Measurements from ENCODE around the gene DDX24. TPM values are rescaled to one million over a fixed set of nuclear protein-coding genes. Genes with fewer than 3 reads are reported as not detected.

The DDX24 gene
- total RNA-seq, 1 experiment from 2014 or later, result 174 TPM

- ChIA-PET CTCF (interaction anchor here (0.6 to 2.8 kb wide), 18 partner anchors 12 to 1190 kb away, joined by 3 to 15 read pairs (median 6); partner anchors contain the start of genes CLMN and IFI27), POLR2A (interaction anchor here (1.7 kb wide), 1 partner anchor 49 kb away, joined by 5 read pairs; the partner anchor contains the start of genes DDX24 and IFI27L1)
- H3K4me3 Mint-ChIP-seq, result peak overlapping the region; percentile 75
Measured at GRCh38 chr14:94129758-94130414, 48.9 kb upstream of the DDX24 start.

More at GRCh38 chr14:94129758-94130414, 48.9 kb upstream of the DDX24 start:
- DNase-seq (ENCODE audit: low spot score) (no peak), ATAC-seq (peak; percentile 29; the same call in 1 of the 2 replicates)
- Mint-ChIP-seq H3K9me3 (peaks cover 4% of the 10 kb centered on the region), H3K4me1 (peaks cover 11% of the 10 kb centered on the region), H3K36me3 (peaks cover under 1% of the 10 kb centered on the region), H3K27ac (peak overlapping the region; percentile 86), H3K27me3 (ENCODE audit: low read depth) (peaks cover 9% of the 10 kb centered on the region)
- TF ChIP-seq, protein P1, sequence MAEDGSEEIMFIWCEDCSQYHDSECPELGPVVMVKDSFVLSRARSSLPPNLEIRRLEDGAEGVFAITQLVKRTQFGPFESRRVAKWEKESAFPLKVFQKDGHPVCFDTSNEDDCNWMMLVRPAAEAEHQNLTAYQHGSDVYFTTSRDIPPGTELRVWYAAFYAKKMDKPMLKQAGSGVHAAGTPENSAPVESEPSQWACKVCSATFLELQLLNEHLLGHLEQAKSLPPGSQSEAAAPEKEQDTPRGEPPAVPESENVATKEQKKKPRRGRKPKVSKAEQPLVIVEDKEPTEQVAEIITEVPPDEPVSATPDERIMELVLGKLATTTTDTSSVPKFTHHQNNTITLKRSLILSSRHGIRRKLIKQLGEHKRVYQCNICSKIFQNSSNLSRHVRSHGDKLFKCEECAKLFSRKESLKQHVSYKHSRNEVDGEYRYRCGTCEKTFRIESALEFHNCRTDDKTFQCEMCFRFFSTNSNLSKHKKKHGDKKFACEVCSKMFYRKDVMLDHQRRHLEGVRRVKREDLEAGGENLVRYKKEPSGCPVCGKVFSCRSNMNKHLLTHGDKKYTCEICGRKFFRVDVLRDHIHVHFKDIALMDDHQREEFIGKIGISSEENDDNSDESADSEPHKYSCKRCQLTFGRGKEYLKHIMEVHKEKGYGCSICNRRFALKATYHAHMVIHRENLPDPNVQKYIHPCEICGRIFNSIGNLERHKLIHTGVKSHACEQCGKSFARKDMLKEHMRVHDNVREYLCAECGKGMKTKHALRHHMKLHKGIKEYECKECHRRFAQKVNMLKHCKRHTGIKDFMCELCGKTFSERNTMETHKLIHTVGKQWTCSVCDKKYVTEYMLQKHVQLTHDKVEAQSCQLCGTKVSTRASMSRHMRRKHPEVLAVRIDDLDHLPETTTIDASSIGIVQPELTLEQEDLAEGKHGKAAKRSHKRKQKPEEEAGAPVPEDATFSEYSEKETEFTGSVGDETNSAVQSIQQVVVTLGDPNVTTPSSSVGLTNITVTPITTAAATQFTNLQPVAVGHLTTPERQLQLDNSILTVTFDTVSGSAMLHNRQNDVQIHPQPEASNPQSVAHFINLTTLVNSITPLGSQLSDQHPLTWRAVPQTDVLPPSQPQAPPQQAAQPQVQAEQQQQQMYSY (CRISPR knock-in tag; IDR thresholded peaks at IDR 0.05), result no peak
- TF ChIP-seq, protein P2, sequence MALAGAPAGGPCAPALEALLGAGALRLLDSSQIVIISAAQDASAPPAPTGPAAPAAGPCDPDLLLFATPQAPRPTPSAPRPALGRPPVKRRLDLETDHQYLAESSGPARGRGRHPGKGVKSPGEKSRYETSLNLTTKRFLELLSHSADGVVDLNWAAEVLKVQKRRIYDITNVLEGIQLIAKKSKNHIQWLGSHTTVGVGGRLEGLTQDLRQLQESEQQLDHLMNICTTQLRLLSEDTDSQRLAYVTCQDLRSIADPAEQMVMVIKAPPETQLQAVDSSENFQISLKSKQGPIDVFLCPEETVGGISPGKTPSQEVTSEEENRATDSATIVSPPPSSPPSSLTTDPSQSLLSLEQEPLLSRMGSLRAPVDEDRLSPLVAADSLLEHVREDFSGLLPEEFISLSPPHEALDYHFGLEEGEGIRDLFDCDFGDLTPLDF (CRISPR knock-in tag; IDR thresholded peaks at IDR 0.05), result no peak
- TF ChIP-seq ATF3 (CRISPR knock-in tag; conservative IDR thresholded peaks at IDR 0.05) (no peak), ETV6 (CRISPR knock-in tag; IDR thresholded peaks at IDR 0.05) (no peak), ZNF219 (CRISPR knock-in tag; IDR thresholded peaks at IDR 0.05; ENCODE audit: borderline replicate concordance) (no peak), CDX4 (CRISPR knock-in tag; IDR thresholded peaks at IDR 0.05; ENCODE audit: borderline replicate concordance) (no peak), FOXK1 (CRISPR knock-in tag; IDR thresholded peaks at IDR 0.05) (no peak), ATF1 (CRISPR knock-in tag; IDR thresholded peaks at IDR 0.05) (no peak), SMAD4 (CRISPR knock-in tag; IDR thresholded peaks at IDR 0.05) (no peak), FOXJ3 (CRISPR knock-in tag; IDR thresholded peaks at IDR 0.05; ENCODE audit: borderline replicate concordance) (no peak), EMX1 (CRISPR knock-in tag; IDR thresholded peaks at IDR 0.05) (no peak), E2F5 (CRISPR knock-in tag; IDR thresholded peaks at IDR 0.05) (no peak)
- TF ChIP-seq, protein P3, sequence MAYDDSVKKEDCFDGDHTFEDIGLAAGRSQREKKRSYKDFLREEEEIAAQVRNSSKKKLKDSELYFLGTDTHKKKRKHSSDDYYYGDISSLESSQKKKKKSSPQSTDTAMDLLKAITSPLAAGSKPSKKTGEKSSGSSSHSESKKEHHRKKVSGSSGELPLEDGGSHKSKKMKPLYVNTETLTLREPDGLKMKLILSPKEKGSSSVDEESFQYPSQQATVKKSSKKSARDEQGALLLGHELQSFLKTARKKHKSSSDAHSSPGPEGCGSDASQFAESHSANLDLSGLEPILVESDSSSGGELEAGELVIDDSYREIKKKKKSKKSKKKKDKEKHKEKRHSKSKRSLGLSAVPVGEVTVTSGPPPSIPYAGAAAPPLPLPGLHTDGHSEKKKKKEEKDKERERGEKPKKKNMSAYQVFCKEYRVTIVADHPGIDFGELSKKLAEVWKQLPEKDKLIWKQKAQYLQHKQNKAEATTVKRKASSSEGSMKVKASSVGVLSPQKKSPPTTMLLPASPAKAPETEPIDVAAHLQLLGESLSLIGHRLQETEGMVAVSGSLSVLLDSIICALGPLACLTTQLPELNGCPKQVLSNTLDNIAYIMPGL (CRISPR knock-in tag; IDR thresholded peaks at IDR 0.05), result no peak

Data from WTC11 (cell line).